ENCODE data around the gene TBPL2. TPM values are rescaled to one million over a fixed set of nuclear protein-coding genes. Genes with fewer than 3 reads are reported as not detected.

TBPL2 gene
- total RNA-seq, 1 experiment from 2014 or later, result not detected

DNA sequence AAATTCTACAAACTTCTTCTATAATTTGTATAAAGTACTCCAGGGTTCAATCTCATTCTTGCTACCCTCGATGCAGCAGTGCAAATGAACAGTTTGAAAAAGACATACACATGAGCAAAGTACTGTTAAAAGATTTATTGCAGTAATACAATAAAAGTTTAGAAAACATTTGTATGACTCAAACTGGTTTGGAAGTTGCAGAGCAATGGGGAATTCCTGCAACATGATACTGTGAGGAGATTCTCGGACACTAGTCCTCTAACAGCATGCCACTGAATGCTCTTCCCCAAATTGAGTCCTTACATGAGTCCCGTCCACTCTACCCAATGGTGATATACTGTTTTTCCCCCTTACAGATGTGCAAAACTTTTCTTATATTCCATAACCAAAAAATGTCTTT is 74.1 kb downstream of the TBPL2 start:
- Mint-ChIP-seq H3K9me3 (ENCODE audit: unreplicated experiment) (no peaks in the 10 kb centered on the region), H3K4me3 (ENCODE audit: unreplicated experiment) (no peak overlapping the region), H3K27ac (ENCODE audit: low read depth, unreplicated experiment) (no peak overlapping the region), H3K36me3 (ENCODE audit: insufficient read depth, unreplicated experiment) (peaks cover 63% of the 10 kb centered on the region), H3K4me1 (ENCODE audit: insufficient read depth, unreplicated experiment) (peaks cover 5% of the 10 kb centered on the region), H3K27me3 (ENCODE audit: insufficient read depth, unreplicated experiment) (no peaks in the 10 kb centered on the region)
- intact Hi-C loops (cut with micrococcal nuclease), result no loop called here
- BruUV-seq (replicated peaks), result no TSS peak
- TF ChIP-seq, protein P1, sequence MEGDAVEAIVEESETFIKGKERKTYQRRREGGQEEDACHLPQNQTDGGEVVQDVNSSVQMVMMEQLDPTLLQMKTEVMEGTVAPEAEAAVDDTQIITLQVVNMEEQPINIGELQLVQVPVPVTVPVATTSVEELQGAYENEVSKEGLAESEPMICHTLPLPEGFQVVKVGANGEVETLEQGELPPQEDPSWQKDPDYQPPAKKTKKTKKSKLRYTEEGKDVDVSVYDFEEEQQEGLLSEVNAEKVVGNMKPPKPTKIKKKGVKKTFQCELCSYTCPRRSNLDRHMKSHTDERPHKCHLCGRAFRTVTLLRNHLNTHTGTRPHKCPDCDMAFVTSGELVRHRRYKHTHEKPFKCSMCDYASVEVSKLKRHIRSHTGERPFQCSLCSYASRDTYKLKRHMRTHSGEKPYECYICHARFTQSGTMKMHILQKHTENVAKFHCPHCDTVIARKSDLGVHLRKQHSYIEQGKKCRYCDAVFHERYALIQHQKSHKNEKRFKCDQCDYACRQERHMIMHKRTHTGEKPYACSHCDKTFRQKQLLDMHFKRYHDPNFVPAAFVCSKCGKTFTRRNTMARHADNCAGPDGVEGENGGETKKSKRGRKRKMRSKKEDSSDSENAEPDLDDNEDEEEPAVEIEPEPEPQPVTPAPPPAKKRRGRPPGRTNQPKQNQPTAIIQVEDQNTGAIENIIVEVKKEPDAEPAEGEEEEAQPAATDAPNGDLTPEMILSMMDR (IDR thresholded peaks at IDR 0.05; ENCODE audit: unreplicated experiment), result no peak
- ChIA-PET POLR2A (interaction anchor here (1.2 to 1.7 kb wide), 2 partner anchors 44 to 94 kb away, joined by 3 to 4 read pairs; no protein-coding TSS in a partner anchor), CTCF (no interaction called here)
- DNase-seq (ENCODE audit: unreplicated experiment), result peak; percentile 45

Other genes with a start within 250 kb of the TBPL2 start
- 13.4 and 17.6 TPM in 2 replicates for gene DLGAP5, start 249.0 kb downstream of the TBPL2 start, total RNA-seq (2022)
- gene FBXO34, start 169.2 kb downstream of the TBPL2 start, total RNA-seq (2022), result 12.0 and 13.7 TPM in 2 replicates
- 6.5 and 6.6 TPM in 2 replicates for gene ATG14, start 28.8 kb downstream of the TBPL2 start, total RNA-seq (2022)
- 165 and 180 TPM in 2 replicates for gene KTN1, start 139.6 kb upstream of the TBPL2 start, total RNA-seq (2022)